ENCODE data around the gene RADX.

Gene RADX

GRCh38 chrX:106696502-106696901 is 84.7 kb downstream of the RADX start:
- DNase-seq, result no peak

- peak; percentile 5 for DNase-seq
Measured at GRCh38 chrX:106698693-106699092, 86.9 kb downstream of the RADX start.

GRCh38 chrX:106702636-106703035 is 90.9 kb downstream of the RADX start:
- no peak for DNase-seq

GRCh38 chrX:106706466-106706865 is 94.7 kb downstream of the RADX start:
- no peak for DNase-seq

- DNase-seq, result peak; percentile 85
Measured at GRCh38 chrX:106707771-106708454, 96.1 kb downstream of the RADX start.

- DNase-seq, result no peak
Measured at GRCh38 chrX:106710771-106711170, 99.0 kb downstream of the RADX start.

- DNase-seq, result no peak
Measured at GRCh38 chrX:106711375-106711774, 99.6 kb downstream of the RADX start.

- no peak for DNase-seq
Measured at GRCh38 chrX:106716004-106716403, 104.2 kb downstream of the RADX start.

GRCh38 chrX:106716463-106716862 is 104.7 kb downstream of the RADX start:
- DNase-seq, result no peak

GRCh38 chrX:106718709-106719108 is 106.9 kb downstream of the RADX start:
- no peak for DNase-seq

- DNase-seq, result no peak
Measured at GRCh38 chrX:106725931-106726330, 114.2 kb downstream of the RADX start.

GRCh38 chrX:106726485-106727437 is 115.0 kb downstream of the RADX start, which contains the start of gene RNF128:
Gene RNF128 (plus strand): TSS chrX:106726701. CDS start chrX:106726914, 213 bp downstream.
- DNase-seq, result peak; percentile 12

- DNase-seq, result no peak
Measured at GRCh38 chrX:106728337-106728736, 116.6 kb downstream of the RADX start.
